Dendritic cell treated with granulocyte-macrophage colony-stimulating factor and Interleukin-4, amounts not matched to agents 40 ng/mL and 50 ng/mL, for 4 days (primary cell): ENCODE results near the gene ANO1.

ENCODE experiments used
- H3K27ac Mint-ChIP-seq: one replicate; pipeline ENCODE4 v1.8.0; 2022; ENCODE audit warnings: mild to moderate bottlenecking, mixed read lengths
- H3K27me3 Mint-ChIP-seq: one replicate; pipeline ENCODE4 v1.8.0; 2022; ENCODE audit warnings: mild to moderate bottlenecking, mixed read lengths
- H3K36me3 Mint-ChIP-seq: one replicate; pipeline ENCODE4 v1.8.0; 2022; ENCODE audit warnings: low read depth, mixed read lengths
- H3K4me1 Mint-ChIP-seq: one replicate; pipeline ENCODE4 v1.8.0; 2022; ENCODE audit warnings: low read depth, mixed read lengths
- H3K4me3 Mint-ChIP-seq: one replicate; pipeline ENCODE4 v1.8.0; 2022; ENCODE audit warnings: mild to moderate bottlenecking, moderate library complexity, mixed read lengths
- H3K9me3 Mint-ChIP-seq: one replicate; pipeline ENCODE4 v1.8.0; 2022; ENCODE audit warnings: mixed read lengths
- intact Hi-C: fragments of 100-400 bp; cut with micrococcal nuclease; formaldehyde crosslinking; loops from one replicate; pipeline ENCODE4 v1.15.0; 2022

ANO1 gene

GRCh38 chr11:70115778-70116177 is 37.7 kb downstream of the ANO1 start:
- Mint-ChIP-seq H3K27ac (no peak overlapping the region), H3K9me3 (no peaks in the 10 kb centered on the region), H3K4me3 (no peak overlapping the region), H3K36me3 (no peaks in the 10 kb centered on the region), H3K4me1 (no peaks in the 10 kb centered on the region), H3K27me3 (peaks cover 9% of the 10 kb centered on the region)
- intact Hi-C loops, result no loop called here

GRCh38 chr11:70116386-70117065 is 38.4 kb downstream of the ANO1 start:
- Mint-ChIP-seq H3K9me3 (no peaks in the 10 kb centered on the region), H3K36me3 (no peaks in the 10 kb centered on the region), H3K4me1 (no peaks in the 10 kb centered on the region), H3K27me3 (peaks cover 8% of the 10 kb centered on the region), H3K27ac (no peak overlapping the region), H3K4me3 (no peak overlapping the region)
- intact Hi-C loops, result no loop called here

GRCh38 chr11:70117567-70118145 is 39.5 kb downstream of the ANO1 start:
- no peaks in the 10 kb centered on the region for H3K36me3 Mint-ChIP-seq
- intact Hi-C loops, result no loop called here
- no peak overlapping the region for H3K27ac Mint-ChIP-seq
- no peaks in the 10 kb centered on the region for H3K9me3 Mint-ChIP-seq
- no peak overlapping the region for H3K4me3 Mint-ChIP-seq
- peaks cover 3% of the 10 kb centered on the region for H3K27me3 Mint-ChIP-seq
- no peaks in the 10 kb centered on the region for H3K4me1 Mint-ChIP-seq

GRCh38 chr11:70118642-70119041 is 40.5 kb downstream of the ANO1 start:
- H3K27ac Mint-ChIP-seq, result no peak overlapping the region
- no peaks in the 10 kb centered on the region for H3K36me3 Mint-ChIP-seq
- intact Hi-C loops, result no loop called here
- H3K4me3 Mint-ChIP-seq, result no peak overlapping the region
- H3K4me1 Mint-ChIP-seq, result no peaks in the 10 kb centered on the region
- H3K27me3 Mint-ChIP-seq, result peaks cover 3% of the 10 kb centered on the region
- H3K9me3 Mint-ChIP-seq, result no peaks in the 10 kb centered on the region

- Mint-ChIP-seq H3K4me3 (no peak overlapping the region), H3K9me3 (no peaks in the 10 kb centered on the region), H3K27me3 (peaks cover 3% of the 10 kb centered on the region), H3K27ac (no peak overlapping the region), H3K4me1 (no peaks in the 10 kb centered on the region), H3K36me3 (no peaks in the 10 kb centered on the region)
- intact Hi-C loops, result no loop called here
These were observed 41.4 kb downstream of the ANO1 start for GRCh38 chr11:70119502-70119901.

GRCh38 chr11:70120674-70121073 is 42.6 kb downstream of the ANO1 start:
- no peak overlapping the region for H3K27ac Mint-ChIP-seq
- no peaks in the 10 kb centered on the region for H3K9me3 Mint-ChIP-seq
- no peaks in the 10 kb centered on the region for H3K4me1 Mint-ChIP-seq
- intact Hi-C loops, result no loop called here
- peaks cover 3% of the 10 kb centered on the region for H3K27me3 Mint-ChIP-seq
- no peak overlapping the region for H3K4me3 Mint-ChIP-seq
- H3K36me3 Mint-ChIP-seq, result no peaks in the 10 kb centered on the region

- Mint-ChIP-seq H3K4me1 (no peaks in the 10 kb centered on the region), H3K4me3 (no peak overlapping the region), H3K27ac (no peak overlapping the region), H3K27me3 (peaks cover 3% of the 10 kb centered on the region), H3K9me3 (no peaks in the 10 kb centered on the region), H3K36me3 (no peaks in the 10 kb centered on the region)
- intact Hi-C loops, result no loop called here
These were observed 44.5 kb downstream of the ANO1 start for GRCh38 chr11:70122490-70123198.

GRCh38 chr11:70123711-70124110 is 45.6 kb downstream of the ANO1 start:
- intact Hi-C loops, result no loop called here
- Mint-ChIP-seq H3K36me3 (no peaks in the 10 kb centered on the region), H3K4me3 (no peak overlapping the region)

GRCh38 chr11:70124321-70125000 is 46.3 kb downstream of the ANO1 start:
- H3K4me3 Mint-ChIP-seq, result no peak overlapping the region
- no peaks in the 10 kb centered on the region for H3K4me1 Mint-ChIP-seq
- H3K27me3 Mint-ChIP-seq, result peaks cover 3% of the 10 kb centered on the region
- intact Hi-C loops, result no loop called here
- no peaks in the 10 kb centered on the region for H3K9me3 Mint-ChIP-seq
- H3K36me3 Mint-ChIP-seq, result no peaks in the 10 kb centered on the region
- no peak overlapping the region for H3K27ac Mint-ChIP-seq

More at GRCh38 chr11:70123711-70124110, 45.6 kb downstream of the ANO1 start:
- Mint-ChIP-seq H3K27me3 (peaks cover 3% of the 10 kb centered on the region), H3K9me3 (no peaks in the 10 kb centered on the region), H3K27ac (no peak overlapping the region), H3K4me1 (no peaks in the 10 kb centered on the region)

GRCh38 chr11:70126494-70126893 is 48.4 kb downstream of the ANO1 start:
- intact Hi-C loops, result no loop called here
- Mint-ChIP-seq H3K9me3 (no peaks in the 10 kb centered on the region), H3K27ac (no peak overlapping the region)

GRCh38 chr11:70127653-70128434 is 49.7 kb downstream of the ANO1 start:
- Mint-ChIP-seq H3K36me3 (no peaks in the 10 kb centered on the region), H3K27me3 (no peaks in the 10 kb centered on the region), H3K27ac (no peak overlapping the region), H3K4me3 (no peak overlapping the region), H3K9me3 (no peaks in the 10 kb centered on the region), H3K4me1 (no peaks in the 10 kb centered on the region)
- intact Hi-C loops, result no loop called here

More at GRCh38 chr11:70126494-70126893, 48.4 kb downstream of the ANO1 start:
- no peak overlapping the region for H3K4me3 Mint-ChIP-seq
- H3K36me3 Mint-ChIP-seq, result no peaks in the 10 kb centered on the region
- no peaks in the 10 kb centered on the region for H3K4me1 Mint-ChIP-seq
- H3K27me3 Mint-ChIP-seq, result peaks cover under 1% of the 10 kb centered on the region

- Mint-ChIP-seq H3K27ac (no peak overlapping the region), H3K36me3 (no peaks in the 10 kb centered on the region), H3K4me3 (no peak overlapping the region), H3K9me3 (no peaks in the 10 kb centered on the region), H3K4me1 (no peaks in the 10 kb centered on the region), H3K27me3 (no peaks in the 10 kb centered on the region)
- intact Hi-C loops, result no loop called here
These were observed 50.4 kb downstream of the ANO1 start for GRCh38 chr11:70128435-70128906.

- Mint-ChIP-seq H3K4me3 (no peak overlapping the region), H3K36me3 (no peaks in the 10 kb centered on the region), H3K27me3 (no peaks in the 10 kb centered on the region), H3K9me3 (no peaks in the 10 kb centered on the region), H3K4me1 (no peaks in the 10 kb centered on the region), H3K27ac (no peak overlapping the region)
- intact Hi-C loops, result no loop called here
These were observed 51.0 kb downstream of the ANO1 start for GRCh38 chr11:70129051-70129592.
